Measurements from ENCODE around the gene DENND6A.
"Not testable (repeated sequence)": the region's sequence is repeated elsewhere in the genome, so short reads cannot be mapped to it uniquely, and the experiment has no call there.

Gene DENND6A

DNA sequence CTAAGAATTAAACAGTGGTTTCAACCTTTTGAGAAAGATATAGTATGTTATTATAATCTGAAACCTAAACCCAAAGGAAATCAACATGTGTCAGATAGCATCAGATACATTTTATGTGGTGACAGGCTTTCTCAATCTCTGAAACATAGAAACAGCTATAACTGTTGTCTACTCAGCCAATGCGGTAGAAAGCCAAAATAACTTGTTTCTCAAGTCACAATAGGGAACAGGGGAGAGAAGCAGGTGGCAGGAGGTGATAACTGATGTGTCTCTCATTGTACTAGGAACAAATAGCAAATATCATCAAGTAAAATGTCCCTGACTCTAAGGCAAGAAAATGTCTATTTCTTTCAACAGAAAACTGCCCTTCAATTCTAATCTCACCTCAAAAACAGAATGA lies 38.6 kb downstream of the DENND6A start:
- in situ Hi-C loops (cut with MboI; ENCODE audit: low sequenced_read_pairs, unreplicated experiment), result no loop called here
- no peak for DNase-seq (ENCODE audit: low spot score)
- TF ChIP-seq, protein P1, sequence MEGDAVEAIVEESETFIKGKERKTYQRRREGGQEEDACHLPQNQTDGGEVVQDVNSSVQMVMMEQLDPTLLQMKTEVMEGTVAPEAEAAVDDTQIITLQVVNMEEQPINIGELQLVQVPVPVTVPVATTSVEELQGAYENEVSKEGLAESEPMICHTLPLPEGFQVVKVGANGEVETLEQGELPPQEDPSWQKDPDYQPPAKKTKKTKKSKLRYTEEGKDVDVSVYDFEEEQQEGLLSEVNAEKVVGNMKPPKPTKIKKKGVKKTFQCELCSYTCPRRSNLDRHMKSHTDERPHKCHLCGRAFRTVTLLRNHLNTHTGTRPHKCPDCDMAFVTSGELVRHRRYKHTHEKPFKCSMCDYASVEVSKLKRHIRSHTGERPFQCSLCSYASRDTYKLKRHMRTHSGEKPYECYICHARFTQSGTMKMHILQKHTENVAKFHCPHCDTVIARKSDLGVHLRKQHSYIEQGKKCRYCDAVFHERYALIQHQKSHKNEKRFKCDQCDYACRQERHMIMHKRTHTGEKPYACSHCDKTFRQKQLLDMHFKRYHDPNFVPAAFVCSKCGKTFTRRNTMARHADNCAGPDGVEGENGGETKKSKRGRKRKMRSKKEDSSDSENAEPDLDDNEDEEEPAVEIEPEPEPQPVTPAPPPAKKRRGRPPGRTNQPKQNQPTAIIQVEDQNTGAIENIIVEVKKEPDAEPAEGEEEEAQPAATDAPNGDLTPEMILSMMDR (IDR thresholded peaks at IDR 0.05; ENCODE audit: borderline replicate concordance, control extremely low read depth, extremely low read depth, insufficient read depth, missing control alignments), result no peak

DNA sequence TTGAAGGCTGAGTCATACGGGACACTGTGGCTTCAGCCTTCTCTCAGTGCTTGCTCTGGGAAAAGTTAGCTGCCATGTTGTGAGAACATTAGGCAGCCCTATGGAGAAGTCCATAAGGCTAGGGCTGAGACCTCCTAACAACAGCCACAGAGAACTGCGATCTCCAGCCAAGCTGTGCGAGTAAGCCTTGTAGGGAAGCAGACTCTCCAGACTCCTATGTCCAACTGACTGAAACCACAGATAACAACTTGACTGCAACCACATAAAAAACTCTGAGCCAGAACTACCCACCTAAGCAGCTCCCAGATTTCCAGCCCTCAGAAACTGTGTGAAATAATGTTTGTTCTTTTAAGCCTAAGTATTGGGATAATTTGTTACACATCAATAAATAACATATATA lies 40.7 kb downstream of the DENND6A start:
- in situ Hi-C loops (cut with MboI; ENCODE audit: low sequenced_read_pairs, unreplicated experiment), result no loop called here
- DNase-seq (ENCODE audit: low spot score), result no peak

DNA sequence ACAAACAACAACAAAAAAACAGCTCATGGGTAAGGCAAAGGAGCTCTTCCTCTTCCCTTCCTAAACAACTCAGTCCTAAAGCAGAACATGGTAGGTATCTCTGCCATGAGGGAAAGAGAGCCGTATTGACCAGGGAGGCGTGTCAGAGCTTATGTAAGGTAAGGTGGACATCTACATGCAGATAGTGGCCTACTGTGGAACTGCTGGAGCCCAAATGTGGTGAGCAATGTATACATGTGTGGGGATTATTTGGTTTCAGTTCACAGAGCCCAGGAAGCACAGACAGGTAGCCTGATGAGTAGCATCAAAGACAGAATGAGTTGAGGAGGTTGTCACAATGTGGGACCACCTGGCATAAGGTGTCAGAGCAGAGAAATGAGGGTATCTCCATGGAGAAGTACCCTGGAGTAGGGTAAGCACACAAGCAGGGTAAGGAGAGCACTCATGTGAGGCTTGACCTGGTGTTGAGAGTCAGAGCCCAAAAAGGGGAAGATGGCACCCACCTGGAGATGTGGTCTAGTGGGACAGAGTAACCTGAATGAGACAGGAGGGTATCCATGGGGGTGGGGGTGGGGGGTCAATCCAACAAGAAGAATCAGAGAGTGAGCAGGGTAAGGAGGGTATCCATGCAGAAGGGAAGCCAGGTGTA lies 45.5 kb downstream of the DENND6A start:
- TF ChIP-seq, protein P1 (IDR thresholded peaks at IDR 0.05; ENCODE audit: borderline replicate concordance, control extremely low read depth, extremely low read depth, insufficient read depth, missing control alignments), result no peak
- in situ Hi-C loops (cut with MboI; ENCODE audit: low sequenced_read_pairs, unreplicated experiment), result no loop called here
- DNase-seq (ENCODE audit: low spot score), result no peak

More for the DNA sequence above, 40.7 kb downstream of the DENND6A start:
- TF ChIP-seq, protein P1 (IDR thresholded peaks at IDR 0.05; ENCODE audit: borderline replicate concordance, control extremely low read depth, extremely low read depth, insufficient read depth, missing control alignments), result no peak

DNA sequence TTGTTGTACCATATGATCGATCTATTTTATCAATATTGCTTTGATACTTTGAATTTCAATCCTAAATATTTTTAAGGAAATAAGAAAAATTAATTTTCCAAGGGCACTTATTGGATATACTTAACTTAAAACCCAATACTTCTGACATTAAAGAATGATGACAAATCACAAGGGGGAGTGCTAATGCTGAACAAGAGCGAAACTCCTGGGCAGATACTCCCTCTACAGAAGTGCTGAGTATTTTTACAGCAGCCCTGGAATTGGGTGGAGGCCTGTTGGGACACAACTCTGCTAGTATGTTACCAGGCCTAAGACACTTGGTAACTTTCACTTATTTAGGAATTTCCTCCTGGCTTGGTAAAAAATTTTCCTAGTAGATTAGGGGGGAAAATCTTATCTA lies 46.2 kb downstream of the DENND6A start:
- TF ChIP-seq, protein P1 (IDR thresholded peaks at IDR 0.05; ENCODE audit: borderline replicate concordance, control extremely low read depth, extremely low read depth, insufficient read depth, missing control alignments), result no peak
- in situ Hi-C loops (cut with MboI; ENCODE audit: low sequenced_read_pairs, unreplicated experiment), result no loop called here

DNA sequence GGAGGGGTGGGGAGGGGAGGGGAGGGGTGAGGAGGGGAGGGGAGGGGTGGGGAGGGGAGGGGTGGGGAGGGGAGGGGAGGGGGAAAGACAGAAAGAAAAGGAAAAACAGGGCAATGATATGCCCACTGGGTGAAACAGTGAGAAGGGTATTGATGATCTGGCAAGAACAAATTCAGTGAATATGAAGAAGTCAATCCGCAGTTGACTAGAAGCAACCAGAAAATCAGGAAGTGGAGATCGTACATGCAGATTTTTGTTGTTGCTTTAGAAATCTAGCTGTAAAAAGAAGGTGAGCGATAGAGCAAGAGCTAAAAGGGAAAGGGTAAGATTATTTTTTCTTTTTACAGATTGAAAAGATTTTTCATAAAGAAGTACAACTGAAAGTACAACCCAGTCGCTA lies 48.1 kb downstream of the DENND6A start:
- in situ Hi-C loops (cut with MboI; ENCODE audit: low sequenced_read_pairs, unreplicated experiment), result no loop called here
- TF ChIP-seq, protein P1 (IDR thresholded peaks at IDR 0.05; ENCODE audit: borderline replicate concordance, control extremely low read depth, extremely low read depth, insufficient read depth, missing control alignments), result no peak
- no peak for DNase-seq (ENCODE audit: low spot score)

More for the DNA sequence above, 46.2 kb downstream of the DENND6A start:
- DNase-seq (ENCODE audit: low spot score), result no peak

DNA sequence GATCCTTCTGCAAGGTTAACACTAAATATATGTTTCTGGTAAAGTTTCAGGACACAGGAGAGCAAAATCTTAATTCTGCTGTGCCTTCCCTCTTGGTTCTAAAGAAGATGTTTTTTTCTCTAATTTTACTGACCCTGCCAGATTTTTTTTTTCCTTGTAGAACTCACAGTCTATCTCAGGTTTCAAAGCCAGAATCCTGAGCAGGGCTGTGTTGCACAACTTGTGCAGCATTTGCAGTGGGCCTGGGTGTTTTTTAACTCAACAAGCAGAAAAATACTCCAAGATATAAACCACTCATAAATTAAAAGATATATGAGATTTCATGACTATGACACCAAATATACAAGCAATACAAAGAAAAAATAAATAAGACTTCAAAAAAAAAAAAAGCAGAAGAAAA lies 55.5 kb downstream of the DENND6A start:
- TF ChIP-seq, protein P1 (IDR thresholded peaks at IDR 0.05; ENCODE audit: borderline replicate concordance, control extremely low read depth, extremely low read depth, insufficient read depth, missing control alignments), result no peak
- in situ Hi-C loops (cut with MboI; ENCODE audit: low sequenced_read_pairs, unreplicated experiment), result no loop called here
- no peak for DNase-seq (ENCODE audit: low spot score)

DNA sequence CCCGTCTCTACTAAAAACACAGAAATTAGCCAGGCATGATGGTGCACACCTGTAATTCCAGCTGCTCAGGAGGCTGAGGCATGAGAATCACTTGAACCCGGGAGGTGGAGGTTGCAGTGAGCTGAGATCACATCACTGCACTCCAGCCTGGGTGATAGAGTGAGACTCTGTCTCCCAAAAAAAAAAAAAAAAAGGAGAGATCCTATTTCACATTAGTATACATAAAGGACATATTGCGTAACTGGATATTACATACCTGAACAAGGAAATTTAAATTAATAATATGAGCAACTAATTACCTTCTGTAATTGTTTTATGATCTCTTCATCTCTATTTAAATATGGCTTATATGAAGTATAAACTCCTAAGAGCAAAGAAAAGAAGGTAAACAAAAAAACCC lies 58.6 kb downstream of the DENND6A start:
- DNase-seq (ENCODE audit: low spot score), result not testable (repeated sequence)

More for the DNA sequence above, 58.6 kb downstream of the DENND6A start:
- in situ Hi-C loops (cut with MboI; ENCODE audit: low sequenced_read_pairs, unreplicated experiment), result not testable (repeated sequence)

Measured in GM13976 (cell line).